ENCODE data around the gene ADAMTS17. TPM values are rescaled to one million over a fixed set of nuclear protein-coding genes. Genes with fewer than 3 reads are reported as not detected.
"Not testable (repeated sequence)": the region's sequence is repeated elsewhere in the genome, so short reads cannot be mapped to it uniquely, and the experiment has no call there.

ADAMTS17 gene
- total RNA-seq, 1 donor from 2014 or later = 2.3 TPM

- no peak for DNase-seq (ENCODE audit: low read depth)
- no peak overlapping the region for H3K4me3 ChIP-seq (ENCODE audit: low read depth, low read length)
- H3K27me3 ChIP-seq (ENCODE audit: control insufficient read depth, insufficient read depth, low read length) = no peaks in the 10 kb centered on the region
- H3K36me3 ChIP-seq (ENCODE audit: control insufficient read depth, insufficient read depth, low read length) = no peaks in the 10 kb centered on the region
- no peak for TF ChIP-seq CTCF (IDR thresholded peaks at IDR 0.05; ENCODE audit: insufficient read depth, low read length, poor library complexity, severe bottlenecking)
Measured at GRCh38 chr15:99983171-99983885, 358.4 kb downstream of the ADAMTS17 start.

- no peak overlapping the region for H3K4me3 ChIP-seq (ENCODE audit: low read depth, low read length)
- no peak for TF ChIP-seq CTCF (IDR thresholded peaks at IDR 0.05; ENCODE audit: insufficient read depth, low read length, poor library complexity, severe bottlenecking)
- DNase-seq (ENCODE audit: low read depth) = no peak
- no peaks in the 10 kb centered on the region for H3K27me3 ChIP-seq (ENCODE audit: control insufficient read depth, insufficient read depth, low read length)
- H3K36me3 ChIP-seq (ENCODE audit: control insufficient read depth, insufficient read depth, low read length) = no peaks in the 10 kb centered on the region
Measured at GRCh38 chr15:99982662-99983061, 359.1 kb downstream of the ADAMTS17 start.

GRCh38 chr15:99981839-99982658 lies 359.7 kb downstream of the ADAMTS17 start:
- no peak overlapping the region for H3K4me3 ChIP-seq (ENCODE audit: low read depth, low read length)
- H3K36me3 ChIP-seq (ENCODE audit: control insufficient read depth, insufficient read depth, low read length) = no peaks in the 10 kb centered on the region
- DNase-seq (ENCODE audit: low read depth) = no peak
- TF ChIP-seq CTCF (IDR thresholded peaks at IDR 0.05; ENCODE audit: insufficient read depth, low read length, poor library complexity, severe bottlenecking) = no peak
- no peaks in the 10 kb centered on the region for H3K27me3 ChIP-seq (ENCODE audit: control insufficient read depth, insufficient read depth, low read length)

- H3K27me3 ChIP-seq (ENCODE audit: control insufficient read depth, insufficient read depth, low read length) = no peaks in the 10 kb centered on the region
- DNase-seq (ENCODE audit: low read depth) = no peak
- TF ChIP-seq CTCF (IDR thresholded peaks at IDR 0.05; ENCODE audit: insufficient read depth, low read length, poor library complexity, severe bottlenecking) = peak; percentile 6
Measured at GRCh38 chr15:99981191-99981647, 360.6 kb downstream of the ADAMTS17 start.

GRCh38 chr15:99980752-99981151 lies 361.0 kb downstream of the ADAMTS17 start:
- no peak for DNase-seq (ENCODE audit: low read depth)
- TF ChIP-seq CTCF (IDR thresholded peaks at IDR 0.05; ENCODE audit: insufficient read depth, low read length, poor library complexity, severe bottlenecking) = no peak
- no peaks in the 10 kb centered on the region for H3K36me3 ChIP-seq (ENCODE audit: control insufficient read depth, insufficient read depth, low read length)
- H3K27me3 ChIP-seq (ENCODE audit: control insufficient read depth, insufficient read depth, low read length) = no peaks in the 10 kb centered on the region
- H3K4me3 ChIP-seq (ENCODE audit: low read depth, low read length) = no peak overlapping the region

More at GRCh38 chr15:99981191-99981647, 360.6 kb downstream of the ADAMTS17 start:
- Histone ChIP-seq H3K36me3 (ENCODE audit: control insufficient read depth, insufficient read depth, low read length) (no peaks in the 10 kb centered on the region), H3K4me3 (ENCODE audit: low read depth, low read length) (no peak overlapping the region)

- H3K36me3 ChIP-seq (ENCODE audit: control insufficient read depth, insufficient read depth, low read length); H3K27me3 ChIP-seq (ENCODE audit: control insufficient read depth, insufficient read depth, low read length); H3K4me3 ChIP-seq (ENCODE audit: low read depth, low read length); DNase-seq (ENCODE audit: low read depth): not testable (repeated sequence)
Measured at GRCh38 chr15:99979886-99980285, 361.9 kb downstream of the ADAMTS17 start.
